Measurements from ENCODE around the gene SIAH3. TPM values are rescaled to one million over a fixed set of nuclear protein-coding genes. Genes with fewer than 3 reads are reported as not detected.
A peak's percentile ranks its signal among the peaks of the same experiment; 100 is the strongest.

The SIAH3 gene
- total RNA-seq, 1 donor, result not detected

GRCh38 chr13:45859705-45860104 is 8.2 kb upstream of the SIAH3 start:
- Histone ChIP-seq H3K27ac (ENCODE audit: low read depth, low read length) (no peak overlapping the region), H2AFZ (ENCODE audit: low read length) (no peak overlapping the region), H3K36me3 (ENCODE audit: insufficient read depth, low read length) (no peaks in the 10 kb centered on the region), H3K4me1 (ENCODE audit: insufficient read depth, low read length) (no peaks in the 10 kb centered on the region), H4K20me1 (ENCODE audit: insufficient read depth, low read length) (no peaks in the 10 kb centered on the region), H3K4me2 (ENCODE audit: insufficient read depth, low read length) (no peak overlapping the region), H3K79me2 (ENCODE audit: insufficient read depth, low read length) (no peaks in the 10 kb centered on the region), H3K4me3 (ENCODE audit: insufficient read depth, low read length) (no peak overlapping the region), H3K9me3 (ENCODE audit: low read depth, low read length) (no peaks in the 10 kb centered on the region), H3K27me3 (ENCODE audit: insufficient read depth, low read length) (peaks cover 11% of the 10 kb centered on the region)
- TF ChIP-seq, protein P1, sequence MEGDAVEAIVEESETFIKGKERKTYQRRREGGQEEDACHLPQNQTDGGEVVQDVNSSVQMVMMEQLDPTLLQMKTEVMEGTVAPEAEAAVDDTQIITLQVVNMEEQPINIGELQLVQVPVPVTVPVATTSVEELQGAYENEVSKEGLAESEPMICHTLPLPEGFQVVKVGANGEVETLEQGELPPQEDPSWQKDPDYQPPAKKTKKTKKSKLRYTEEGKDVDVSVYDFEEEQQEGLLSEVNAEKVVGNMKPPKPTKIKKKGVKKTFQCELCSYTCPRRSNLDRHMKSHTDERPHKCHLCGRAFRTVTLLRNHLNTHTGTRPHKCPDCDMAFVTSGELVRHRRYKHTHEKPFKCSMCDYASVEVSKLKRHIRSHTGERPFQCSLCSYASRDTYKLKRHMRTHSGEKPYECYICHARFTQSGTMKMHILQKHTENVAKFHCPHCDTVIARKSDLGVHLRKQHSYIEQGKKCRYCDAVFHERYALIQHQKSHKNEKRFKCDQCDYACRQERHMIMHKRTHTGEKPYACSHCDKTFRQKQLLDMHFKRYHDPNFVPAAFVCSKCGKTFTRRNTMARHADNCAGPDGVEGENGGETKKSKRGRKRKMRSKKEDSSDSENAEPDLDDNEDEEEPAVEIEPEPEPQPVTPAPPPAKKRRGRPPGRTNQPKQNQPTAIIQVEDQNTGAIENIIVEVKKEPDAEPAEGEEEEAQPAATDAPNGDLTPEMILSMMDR (IDR thresholded peaks at IDR 0.05; ENCODE audit: extremely low read depth, low read depth, low read length), result no peak
- DNase-seq (ENCODE audit: insufficient read length, low spot score, missing footprints), result no peak

DNA sequence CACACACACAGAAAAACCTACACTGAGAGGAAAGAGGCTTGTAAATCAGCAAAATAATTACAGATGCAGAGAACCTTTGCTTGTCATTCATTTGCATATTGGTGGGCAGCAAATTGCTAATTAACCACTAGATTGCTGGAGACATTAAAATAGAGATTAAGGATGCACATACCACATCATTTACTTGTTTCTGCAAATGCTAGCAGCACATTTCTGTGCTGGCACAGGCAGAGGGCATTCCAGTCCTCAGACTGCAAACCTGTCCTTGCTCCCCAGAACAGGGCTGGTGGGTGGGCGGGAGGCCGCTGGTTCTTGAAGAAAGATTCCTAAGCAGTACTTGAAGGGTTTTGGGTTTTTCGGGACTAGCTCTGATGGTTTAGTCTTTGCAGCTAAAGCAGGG is 941 bp upstream of the SIAH3 start:
- Histone ChIP-seq H3K27me3 (ENCODE audit: insufficient read depth, low read length) (peaks cover 65% of the 10 kb centered on the region), H3K4me3 (ENCODE audit: insufficient read depth, low read length) (no peak overlapping the region), H3K9me3 (ENCODE audit: low read depth, low read length) (no peaks in the 10 kb centered on the region), H2AFZ (ENCODE audit: low read length) (no peak overlapping the region), H4K20me1 (ENCODE audit: insufficient read depth, low read length) (no peaks in the 10 kb centered on the region), H3K27ac (ENCODE audit: low read depth, low read length) (no peak overlapping the region), H3K79me2 (ENCODE audit: insufficient read depth, low read length) (no peaks in the 10 kb centered on the region), H3K4me1 (ENCODE audit: insufficient read depth, low read length) (no peaks in the 10 kb centered on the region), H3K4me2 (ENCODE audit: insufficient read depth, low read length) (no peak overlapping the region), H3K36me3 (ENCODE audit: insufficient read depth, low read length) (no peaks in the 10 kb centered on the region)
- TF ChIP-seq, protein P1 (IDR thresholded peaks at IDR 0.05; ENCODE audit: extremely low read depth, low read depth, low read length), result no peak
- no peak for DNase-seq (ENCODE audit: insufficient read length, low spot score, missing footprints)

- peak; percentile 14 for DNase-seq (ENCODE audit: insufficient read length, low spot score, missing footprints)
- Histone ChIP-seq H3K27me3 (ENCODE audit: insufficient read depth, low read length) (peaks cover 69% of the 10 kb centered on the region), H3K36me3 (ENCODE audit: insufficient read depth, low read length) (no peaks in the 10 kb centered on the region), H3K9me3 (ENCODE audit: low read depth, low read length) (no peaks in the 10 kb centered on the region), H4K20me1 (ENCODE audit: insufficient read depth, low read length) (no peaks in the 10 kb centered on the region), H3K4me2 (ENCODE audit: insufficient read depth, low read length) (no peak overlapping the region), H2AFZ (ENCODE audit: low read length) (no peak overlapping the region), H3K4me1 (ENCODE audit: insufficient read depth, low read length) (no peaks in the 10 kb centered on the region), H3K79me2 (ENCODE audit: insufficient read depth, low read length) (no peaks in the 10 kb centered on the region), H3K4me3 (ENCODE audit: insufficient read depth, low read length) (no peak overlapping the region), H3K27ac (ENCODE audit: low read depth, low read length) (no peak overlapping the region)
- TF ChIP-seq, protein P1 (IDR thresholded peaks at IDR 0.05; ENCODE audit: extremely low read depth, low read depth, low read length), result no peak
These were observed 403 bp upstream of the SIAH3 start for GRCh38 chr13:45851956-45852355.

GRCh38 chr13:45850027-45850613 is 1.4 kb downstream of the SIAH3 start:
- H3K27me3 ChIP-seq (ENCODE audit: insufficient read depth, low read length), result peaks cover 71% of the 10 kb centered on the region
- H3K36me3 ChIP-seq (ENCODE audit: insufficient read depth, low read length), result no peaks in the 10 kb centered on the region
- TF ChIP-seq, protein P1 (IDR thresholded peaks at IDR 0.05; ENCODE audit: extremely low read depth, low read depth, low read length), result no peak
- H2AFZ ChIP-seq (ENCODE audit: low read length), result no peak overlapping the region
- no peak overlapping the region for H3K27ac ChIP-seq (ENCODE audit: low read depth, low read length)
- DNase-seq (ENCODE audit: insufficient read length, low spot score, missing footprints), result no peak
- H3K9me3 ChIP-seq (ENCODE audit: low read depth, low read length), result no peaks in the 10 kb centered on the region
- H3K4me1 ChIP-seq (ENCODE audit: insufficient read depth, low read length), result no peaks in the 10 kb centered on the region
- no peaks in the 10 kb centered on the region for H3K79me2 ChIP-seq (ENCODE audit: insufficient read depth, low read length)
- H3K4me2 ChIP-seq (ENCODE audit: insufficient read depth, low read length), result no peak overlapping the region
- H4K20me1 ChIP-seq (ENCODE audit: insufficient read depth, low read length), result no peaks in the 10 kb centered on the region
- no peak overlapping the region for H3K4me3 ChIP-seq (ENCODE audit: insufficient read depth, low read length)
